HG03460 (cell line): ENCODE data around the gene DRAP1.
"Not testable (repeated sequence)": the region's sequence is repeated elsewhere in the genome, so short reads cannot be mapped to it uniquely, and the experiment has no call there.

Experiments
- ATAC-seq: cut with Tn5 transposase; IDR thresholded peaks from one replicate; pipeline ENCODE4 v1.9.1; 2021; ENCODE audit not compliant: unreplicated experiment

Gene DRAP1

GRCh38 chr11:65931773-65932557 is 12.7 kb downstream of the DRAP1 start:
- ATAC-seq, result no peak

GRCh38 chr11:65932558-65932919 is 13.3 kb downstream of the DRAP1 start:
- no peak for ATAC-seq

- ATAC-seq, result no peak
These were observed 14.8 kb downstream of the DRAP1 start for GRCh38 chr11:65934014-65934413.

- ATAC-seq, result no peak
These were observed 18.5 kb downstream of the DRAP1 start for GRCh38 chr11:65937766-65938165.

- no peak for ATAC-seq
These were observed 22.6 kb downstream of the DRAP1 start for GRCh38 chr11:65941720-65942310.

- no peak for ATAC-seq
These were observed 23.3 kb downstream of the DRAP1 start for GRCh38 chr11:65942531-65942930.

GRCh38 chr11:65944191-65944590 is 25.0 kb downstream of the DRAP1 start:
- no peak for ATAC-seq

- no peak for ATAC-seq
These were observed 25.5 kb downstream of the DRAP1 start for GRCh38 chr11:65944767-65945166.

- no peak for ATAC-seq
These were observed 26.2 kb downstream of the DRAP1 start, which contains the start of gene TSGA10IP for GRCh38 chr11:65945430-65945911. TSS of gene TSGA10IP (plus strand) at chr11:65945480. CDS start at chr11:65945676, 196 bp downstream.

GRCh38 chr11:65945941-65946558 is 26.8 kb downstream of the DRAP1 start:
- no peak for ATAC-seq

- no peak for ATAC-seq
These were observed 27.4 kb downstream of the DRAP1 start for GRCh38 chr11:65946655-65947054.

- ATAC-seq, result no peak
These were observed 27.9 kb downstream of the DRAP1 start for GRCh38 chr11:65947133-65947532.

- no peak for ATAC-seq
These were observed 28.4 kb downstream of the DRAP1 start for GRCh38 chr11:65947603-65948125.

GRCh38 chr11:65950711-65951110 is 31.5 kb downstream of the DRAP1 start:
- not testable (repeated sequence) for ATAC-seq

- ATAC-seq, result not testable (repeated sequence)
These were observed 32.4 kb downstream of the DRAP1 start for GRCh38 chr11:65951641-65952040.

- no peak for ATAC-seq
These were observed 32.9 kb downstream of the DRAP1 start for GRCh38 chr11:65952052-65952521.

GRCh38 chr11:65953471-65953870 is 34.2 kb downstream of the DRAP1 start:
- ATAC-seq, result no peak

GRCh38 chr11:65954771-65955170 is 35.5 kb downstream of the DRAP1 start:
- no peak for ATAC-seq

GRCh38 chr11:65958291-65958690 is 39.1 kb downstream of the DRAP1 start:
- ATAC-seq, result no peak

- no peak for ATAC-seq
These were observed 39.7 kb downstream of the DRAP1 start for GRCh38 chr11:65958774-65959420.

- no peak for ATAC-seq
These were observed 41.6 kb downstream of the DRAP1 start for GRCh38 chr11:65960824-65961266.
